Measurements from ENCODE around the gene ROBO2.

Gene ROBO2

DNA sequence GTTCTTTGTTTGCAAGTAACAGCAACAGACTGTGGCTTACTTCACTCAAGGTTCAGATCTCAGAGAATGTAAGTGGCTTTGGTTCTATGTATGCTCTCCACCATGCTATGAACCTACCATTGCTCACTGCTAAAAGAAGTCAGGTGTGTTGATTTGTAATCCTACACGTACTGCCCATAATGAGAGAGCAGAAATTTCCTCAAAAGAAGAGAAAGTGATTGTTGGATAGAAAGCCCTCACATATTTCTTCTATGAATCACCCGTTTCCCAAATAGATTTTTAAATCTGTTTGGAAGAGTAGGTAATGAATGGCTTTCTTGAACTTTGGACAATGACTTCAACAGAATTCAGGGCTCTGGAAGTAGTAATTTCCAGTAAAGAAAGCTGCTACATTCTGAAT lies 565.4 kb downstream of the ROBO2 start:
- no peak for DNase-seq

DNA sequence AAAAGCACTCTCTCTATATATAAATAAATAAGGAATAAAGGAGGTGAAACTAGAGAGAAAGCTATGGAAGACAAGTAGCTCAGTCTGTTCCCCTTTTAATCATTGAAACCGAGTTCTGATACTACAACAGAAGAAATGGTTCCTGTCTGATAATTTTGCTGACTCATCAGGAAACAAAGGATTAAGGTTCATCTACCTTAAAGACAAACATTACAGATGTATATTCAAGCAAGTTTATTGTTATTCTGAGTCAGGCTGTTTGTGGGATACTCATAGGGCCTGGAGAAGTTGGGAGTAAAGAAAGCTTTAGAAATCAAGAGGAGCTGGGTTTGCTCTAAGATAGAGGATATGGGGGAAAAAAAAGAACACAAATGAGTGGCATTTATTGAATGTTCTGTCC lies 566.0 kb downstream of the ROBO2 start:
- DNase-seq: no peak

DNA sequence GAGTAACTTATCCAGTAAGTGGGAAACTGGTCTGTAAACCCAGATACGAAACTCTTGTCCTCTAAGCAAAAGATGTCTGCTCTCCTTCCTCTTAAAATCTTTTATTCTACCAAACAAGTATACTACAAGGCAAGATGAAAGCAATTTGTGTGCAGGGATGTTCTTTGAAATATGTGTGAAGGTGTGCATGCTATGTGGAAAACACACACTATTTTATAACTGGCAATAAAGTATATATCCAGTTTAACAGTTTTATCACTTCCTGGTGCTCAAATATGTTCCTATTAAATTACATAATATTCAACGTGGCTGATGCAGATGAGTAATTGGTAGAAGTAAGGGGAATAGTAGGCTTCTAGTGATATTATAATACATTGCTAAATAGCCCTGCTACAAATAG lies 566.5 kb downstream of the ROBO2 start:
- no peak for DNase-seq

DNA sequence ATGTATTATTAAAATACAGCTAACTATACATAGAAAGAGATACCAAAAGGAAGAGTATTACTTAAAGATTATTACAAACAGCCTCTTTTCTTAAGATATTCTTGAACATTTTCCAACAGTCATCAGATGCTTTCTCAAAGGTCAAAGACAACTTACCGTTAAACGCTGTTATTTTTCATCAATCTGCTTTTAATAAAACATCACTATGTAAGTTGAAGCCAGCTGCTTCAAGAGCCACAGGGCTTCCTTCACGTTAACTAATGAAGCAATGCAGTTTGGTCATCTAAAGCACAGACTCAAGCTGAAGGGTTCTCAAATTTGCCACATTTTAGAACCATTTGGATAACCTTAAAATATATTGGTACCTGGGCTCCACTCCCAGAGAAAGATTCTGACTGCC lies 578.8 kb downstream of the ROBO2 start:
- no peak for DNase-seq

DNA sequence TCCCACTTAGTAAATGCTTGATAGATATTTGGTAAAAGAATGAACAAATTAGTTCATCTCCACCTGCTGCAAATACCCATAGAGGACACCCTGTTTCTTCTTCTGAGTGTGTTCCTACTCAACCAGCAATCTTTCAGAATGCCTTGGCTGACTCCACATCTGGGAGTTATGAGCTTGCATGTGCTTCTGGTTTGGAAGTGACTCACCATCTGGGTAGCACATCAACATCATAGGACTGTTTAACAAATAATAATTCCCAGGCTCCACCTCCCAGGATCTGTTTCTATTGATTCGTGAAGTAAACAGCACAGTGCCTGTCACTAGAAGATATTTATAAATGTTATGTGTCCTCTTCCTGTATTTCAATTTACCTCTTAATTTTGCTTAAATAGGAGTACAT lies 580.1 kb downstream of the ROBO2 start:
- no peak for DNase-seq

DNA sequence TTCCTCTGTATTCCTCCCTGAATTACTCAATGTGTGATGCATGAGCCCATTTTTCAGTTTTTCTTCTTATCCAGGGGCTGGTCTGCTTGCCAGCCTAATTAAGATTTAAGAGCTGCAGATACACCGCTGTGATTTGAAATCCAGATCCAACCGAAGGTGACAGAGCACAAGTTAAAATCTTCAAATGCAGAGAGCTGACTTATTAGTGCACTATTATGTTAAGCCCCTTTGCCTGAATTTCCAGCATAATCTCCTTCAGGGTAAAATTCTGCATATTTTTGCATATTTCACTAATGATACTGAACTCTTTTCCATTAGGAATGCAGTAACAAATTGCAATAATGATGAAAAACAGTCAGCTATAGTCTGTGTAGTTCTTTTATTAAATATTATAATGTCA lies 583.6 kb downstream of the ROBO2 start:
- no peak for DNase-seq

DNA sequence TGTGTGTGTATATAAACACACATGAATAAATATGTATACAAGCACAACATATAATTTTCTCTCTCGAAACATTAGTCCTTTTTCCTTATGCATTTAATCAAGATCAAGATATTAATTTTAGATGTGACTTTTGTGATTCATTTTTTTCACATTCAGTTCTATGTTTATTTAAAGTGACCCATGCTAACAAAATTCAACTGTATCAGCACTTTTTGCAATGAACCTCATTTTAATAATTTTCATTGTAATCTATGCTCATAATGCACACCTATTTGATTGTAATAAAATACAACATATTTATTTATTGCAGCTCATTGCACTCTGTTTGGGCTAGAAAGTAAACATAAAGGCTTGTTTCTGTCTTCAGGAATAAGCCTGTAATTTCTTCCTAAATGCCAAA lies 586.3 kb downstream of the ROBO2 start:
- no peak for DNase-seq

DNA sequence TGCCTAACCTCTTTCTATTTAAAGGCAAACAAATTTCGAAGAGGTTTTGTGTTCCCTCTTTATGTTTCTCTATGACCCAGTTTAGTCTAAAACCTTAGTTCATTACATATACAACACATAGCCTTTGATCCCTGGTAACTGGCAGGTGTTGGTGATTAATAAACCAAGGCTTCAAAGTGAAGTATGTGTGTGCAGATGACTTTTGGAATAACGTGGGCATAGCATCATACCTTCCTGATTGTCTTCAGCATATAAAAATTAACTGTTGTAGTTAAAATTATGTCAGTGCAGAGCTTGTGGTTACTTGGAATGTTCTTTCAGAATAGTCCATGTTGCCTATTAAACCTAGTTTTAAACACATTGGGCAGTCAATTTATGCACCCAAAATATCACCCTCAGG lies 608.3 kb downstream of the ROBO2 start:
- no peak for DNase-seq

DNA sequence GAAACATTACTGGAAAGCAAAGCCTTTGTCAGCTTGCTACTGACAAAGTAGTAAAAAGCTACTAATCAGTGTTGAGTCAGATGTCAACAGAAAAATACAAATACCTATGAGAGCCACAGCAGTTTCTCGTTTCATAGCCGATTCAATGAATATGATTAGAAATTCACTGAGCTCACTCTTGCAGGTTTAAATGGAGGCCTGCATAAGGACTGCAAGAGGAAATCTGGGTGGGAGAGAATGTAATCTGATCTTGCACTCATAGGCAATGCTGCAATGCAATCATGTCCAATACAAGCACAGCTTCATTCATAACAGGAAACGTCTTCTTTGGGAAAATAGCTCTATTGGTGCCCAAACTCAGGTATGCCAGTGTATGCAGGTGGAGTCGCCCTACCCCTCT lies 608.8 kb downstream of the ROBO2 start:
- no peak for DNase-seq

DNA sequence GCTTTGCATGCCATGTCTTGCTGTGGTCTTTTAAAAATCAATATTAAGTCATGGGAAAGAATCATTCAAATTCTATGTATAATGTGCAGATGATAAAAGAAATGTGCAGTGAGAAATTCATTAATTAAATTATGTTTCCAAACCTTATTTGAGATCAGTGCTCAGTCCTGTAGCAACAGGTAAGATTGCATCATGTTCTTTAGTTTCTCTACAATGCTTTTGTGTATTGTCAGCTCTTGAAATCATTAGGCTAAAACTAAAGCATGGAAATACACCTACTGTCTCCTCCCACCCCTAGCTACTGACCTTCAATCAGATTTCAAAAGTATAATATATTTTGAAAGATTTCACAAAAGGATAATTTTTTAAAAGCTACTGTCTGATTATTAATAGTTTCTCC lies 612.7 kb downstream of the ROBO2 start:
- DNase-seq: no peak

DNA sequence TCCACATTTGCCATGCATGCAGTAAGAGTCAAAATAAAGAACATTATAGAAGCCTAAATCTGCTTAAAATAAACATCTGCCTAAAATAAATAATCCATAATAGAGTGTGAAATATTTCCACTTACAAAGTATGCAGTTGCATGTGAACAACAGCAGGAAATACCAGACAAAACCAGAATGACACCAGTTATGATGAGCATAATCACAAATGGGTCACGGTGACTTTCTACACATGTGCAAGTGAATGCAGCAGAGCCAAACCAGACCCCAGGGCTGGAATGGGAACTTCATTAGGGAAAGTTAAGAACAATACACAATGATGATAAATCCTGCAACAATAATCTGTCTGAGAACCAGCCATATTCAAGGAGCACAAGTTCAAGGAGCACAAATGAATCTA lies 615.5 kb downstream of the ROBO2 start:
- no peak for DNase-seq

DNA sequence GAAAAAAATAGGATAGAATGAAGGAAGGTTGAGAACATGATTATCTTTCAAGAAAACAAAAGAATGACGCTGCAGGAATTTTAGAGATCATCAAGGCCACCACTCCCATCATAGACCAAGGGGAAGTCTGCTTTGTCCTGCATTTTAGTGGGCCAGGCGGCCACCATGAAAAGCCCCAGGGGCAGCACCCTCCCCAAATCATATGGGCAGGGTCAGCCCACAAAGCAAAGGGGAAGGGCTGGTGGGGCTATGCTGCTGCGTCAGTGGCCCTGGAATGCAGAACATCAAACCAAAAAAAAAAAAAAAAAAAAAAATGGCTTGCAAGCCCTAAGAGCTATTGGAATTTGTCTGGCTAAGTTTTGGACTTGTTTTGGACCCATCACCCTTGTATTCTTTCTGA lies 620.8 kb downstream of the ROBO2 start:
- DNase-seq: no peak

DNA sequence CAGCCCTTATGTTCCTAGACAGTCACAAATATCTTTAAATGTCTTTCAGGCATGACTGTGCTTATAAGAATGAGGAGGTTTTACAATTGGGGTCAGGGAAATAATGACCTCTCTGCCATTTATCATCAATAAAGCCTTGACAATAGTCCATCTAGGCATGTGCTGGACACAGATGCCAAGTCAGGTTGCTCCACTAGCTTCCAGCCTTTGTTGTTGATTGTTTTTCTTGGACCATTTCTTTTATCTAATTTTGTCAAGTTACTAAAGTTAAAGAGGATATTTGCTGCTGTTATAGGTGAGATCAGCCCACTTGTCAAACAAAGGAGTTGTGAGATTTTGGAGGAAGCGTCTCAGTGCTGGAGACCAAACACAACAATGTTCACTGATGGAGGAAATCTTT lies 628.0 kb downstream of the ROBO2 start:
- DNase-seq: no peak

DNA sequence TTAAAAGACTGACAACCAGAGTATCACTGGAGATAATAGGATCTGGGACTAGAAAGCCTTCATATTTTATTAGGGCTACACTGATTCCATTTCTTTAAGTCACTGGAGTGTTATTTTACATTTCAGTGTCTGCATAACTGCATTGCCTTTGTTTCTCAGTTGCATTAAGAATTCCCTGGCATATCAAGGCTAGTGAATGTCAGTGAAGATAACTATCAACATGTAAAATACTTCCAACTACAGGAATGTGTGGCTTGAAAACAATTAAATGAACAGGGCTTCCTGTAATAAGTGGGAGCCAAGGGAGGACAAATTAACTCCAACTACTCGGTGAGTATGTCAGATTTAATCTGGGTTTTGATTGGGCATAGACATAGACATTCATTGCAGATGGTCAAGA lies 628.5 kb downstream of the ROBO2 start:
- DNase-seq: no peak

DNA sequence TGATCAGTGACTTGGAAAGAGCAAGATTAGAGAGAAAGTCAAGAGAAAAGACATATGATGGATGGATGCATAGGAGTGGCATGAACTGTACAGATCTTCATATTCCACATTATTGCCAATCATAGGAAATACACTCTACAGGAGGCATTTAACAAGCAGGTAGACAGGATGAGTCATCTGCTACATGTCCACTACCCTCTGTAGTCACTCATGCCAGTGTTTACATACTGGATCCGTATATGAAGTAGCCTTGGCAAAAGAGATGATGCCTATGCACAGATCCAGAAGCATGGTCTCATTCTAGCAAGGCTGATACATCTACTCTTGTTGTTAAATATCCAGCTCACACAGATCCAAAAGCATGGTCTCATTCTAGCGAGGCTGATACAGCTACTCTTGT lies 632.1 kb downstream of the ROBO2 start:
- DNase-seq: no peak

DNA sequence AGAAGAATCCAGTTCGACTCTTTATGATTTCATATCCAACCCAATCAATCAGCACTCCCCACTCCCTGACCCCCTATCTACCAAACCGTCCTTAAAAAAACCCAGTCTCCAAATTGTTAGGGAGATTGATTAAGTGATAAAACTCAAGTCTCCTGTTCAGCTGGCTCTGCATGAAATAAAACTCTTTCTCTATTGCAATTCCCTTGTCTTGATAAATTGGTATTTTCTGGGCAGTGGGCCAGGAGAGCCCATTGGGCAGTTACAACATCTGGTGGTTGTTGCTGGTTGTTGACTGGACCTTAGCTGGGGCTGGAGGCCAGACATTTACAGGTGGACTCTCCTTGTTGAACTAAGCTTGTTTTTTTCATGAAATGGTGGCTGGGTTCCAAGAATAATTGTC lies 642.3 kb downstream of the ROBO2 start:
- DNase-seq: no peak

DNA sequence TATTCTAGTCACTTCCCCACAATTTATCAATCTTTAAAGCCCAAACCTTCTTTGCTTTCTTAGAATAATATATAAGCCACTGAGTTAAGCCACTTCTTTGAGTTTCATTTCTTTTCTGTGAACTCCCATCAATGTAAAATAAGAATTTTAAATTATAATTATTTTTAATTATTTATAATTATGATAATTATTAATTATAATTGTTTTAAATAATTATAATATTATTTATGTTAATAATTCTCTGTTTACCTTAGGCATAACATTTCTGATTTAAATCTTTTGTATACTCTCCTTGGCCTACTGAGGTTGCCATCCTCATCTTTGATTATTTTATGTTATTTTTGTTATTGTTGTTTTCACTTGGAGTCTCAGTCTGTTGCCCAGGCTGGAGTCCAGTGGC lies 644.2 kb downstream of the ROBO2 start:
- no peak for DNase-seq

DNA sequence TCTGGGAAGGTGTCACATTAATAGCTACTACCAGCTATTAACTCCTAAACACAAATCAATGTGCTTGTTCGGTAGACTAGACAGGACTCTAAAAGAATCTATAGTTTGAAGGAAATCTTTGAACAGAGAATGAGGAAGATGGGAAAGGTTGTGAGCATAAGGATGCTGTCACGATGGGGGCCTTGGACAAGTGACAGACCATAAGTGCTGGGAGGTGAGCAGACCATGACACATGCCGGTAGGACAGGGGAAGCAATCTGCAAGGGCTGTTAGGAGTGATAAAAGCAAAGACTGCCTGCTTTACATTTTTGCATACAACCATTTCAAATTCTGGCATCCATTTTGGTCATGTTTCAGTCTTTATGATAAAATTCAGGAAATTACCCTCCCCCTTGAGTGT lies 645.8 kb downstream of the ROBO2 start:
- DNase-seq: no peak

DNA sequence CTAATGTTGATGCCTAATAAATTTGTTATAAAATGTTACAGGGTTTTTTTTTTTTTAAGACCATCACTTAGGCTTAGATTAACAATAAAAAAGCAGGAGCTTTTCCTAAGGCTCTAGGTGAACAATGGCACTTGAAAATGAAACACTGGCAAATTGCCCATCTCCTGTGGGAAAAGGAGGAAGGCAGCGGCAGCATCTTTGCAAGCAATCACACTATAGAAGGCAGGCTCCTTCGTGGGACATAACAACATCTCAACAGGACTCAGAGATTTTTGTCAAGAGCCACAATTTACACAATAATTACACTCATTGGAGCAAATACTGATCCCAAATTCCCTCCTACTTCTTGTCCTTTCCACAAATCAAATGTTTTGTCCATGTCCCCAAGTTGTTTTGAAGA lies 646.7 kb downstream of the ROBO2 start:
- DNase-seq: no peak

DNA sequence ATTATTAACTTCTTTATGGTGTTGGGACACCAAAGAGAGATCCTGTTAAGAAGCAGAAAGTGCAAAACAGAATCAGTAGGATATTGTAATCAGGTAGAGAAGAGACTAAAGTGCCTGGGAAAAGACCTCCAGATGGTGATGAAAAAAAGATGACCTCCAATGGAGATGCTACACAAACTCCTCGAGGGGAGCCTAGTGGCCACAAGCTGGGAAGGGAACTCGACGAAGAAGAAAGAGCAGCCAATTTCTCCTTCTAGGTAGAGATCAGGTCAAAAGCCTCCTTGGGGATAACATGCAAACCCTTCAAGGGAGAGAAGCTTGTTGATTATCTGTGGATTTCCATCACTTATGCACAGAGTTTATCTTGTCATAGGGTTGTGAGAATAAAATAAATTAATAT lies 647.6 kb downstream of the ROBO2 start:
- DNase-seq: no peak

DNA sequence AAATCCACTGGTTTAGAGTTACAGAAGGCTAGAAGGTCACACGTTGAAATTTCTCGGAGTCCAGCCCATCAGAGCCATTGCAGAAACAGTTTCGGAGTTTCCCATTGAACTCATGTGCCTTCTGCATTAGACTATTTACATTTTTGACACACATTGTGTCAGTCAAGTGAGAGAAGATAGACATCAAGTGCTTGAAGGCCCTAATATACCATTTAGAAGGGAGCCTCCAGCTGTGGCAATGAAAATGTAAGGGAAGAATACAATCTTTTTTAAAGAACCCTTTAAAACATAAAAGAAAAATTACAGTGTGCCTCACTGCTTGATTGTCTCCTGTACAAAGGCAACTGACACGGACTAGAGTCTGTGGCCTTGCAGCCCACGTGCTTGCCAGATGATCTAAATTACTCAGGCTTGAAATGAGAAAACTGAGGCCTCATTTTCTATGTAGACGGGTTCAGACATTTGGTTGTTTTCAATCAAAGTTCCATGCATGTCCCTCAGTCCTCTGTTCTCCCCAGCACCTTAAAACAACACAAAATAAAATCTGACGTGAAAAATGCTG lies 650.5 kb downstream of the ROBO2 start:
- no peak for DNase-seq

DNA sequence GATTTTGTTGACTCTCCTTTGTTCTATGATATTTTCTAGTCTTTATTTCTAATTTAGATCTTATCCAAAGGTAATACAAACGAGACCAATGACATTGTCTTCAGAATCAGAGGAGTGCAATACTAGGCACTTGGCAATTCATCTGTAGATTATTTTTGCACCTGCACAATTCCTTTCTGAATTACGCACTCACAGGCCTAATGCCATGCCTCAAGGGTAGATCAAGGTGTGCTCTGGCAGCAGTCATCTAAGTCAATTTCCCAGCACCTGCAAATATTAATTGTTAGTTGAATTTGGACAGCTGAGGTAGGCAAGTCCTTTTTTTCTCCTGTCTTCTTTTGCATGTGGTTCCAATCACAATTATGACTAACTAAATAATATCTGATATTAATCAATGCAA lies 653.2 kb downstream of the ROBO2 start:
- no peak for DNase-seq

DNA sequence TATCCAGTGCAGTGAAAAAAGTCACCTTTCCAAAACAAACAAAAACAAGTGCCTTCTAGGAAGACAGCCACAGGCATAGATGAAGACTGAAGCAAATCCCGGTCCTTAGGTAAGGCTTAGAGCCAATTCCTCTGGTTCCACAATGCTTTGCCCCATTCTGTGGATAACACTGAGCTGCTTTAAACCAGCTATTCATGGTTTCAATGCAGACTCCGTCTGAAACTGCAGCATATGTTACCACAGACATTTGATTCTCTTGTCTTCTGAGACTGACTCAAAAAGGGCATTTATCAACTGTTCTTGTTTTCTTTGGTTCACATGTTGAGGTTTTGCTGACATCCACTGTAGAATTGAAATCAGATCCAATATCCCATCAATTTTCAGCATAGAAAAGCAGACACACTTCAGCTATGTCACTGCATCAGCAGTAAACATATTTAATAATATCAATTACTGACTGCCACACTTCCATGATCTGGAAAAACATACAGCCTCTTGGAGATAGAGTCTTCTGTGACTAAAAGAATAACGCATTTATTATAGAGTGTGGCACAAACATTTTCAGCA lies 659.3 kb downstream of the ROBO2 start:
- DNase-seq: no peak

All from NCI-H1694 (cell line).